GM21737 (cell line): Measurements from ENCODE around the gene GAB2.
"Not testable (repeated sequence)": the region's sequence is repeated elsewhere in the genome, so short reads cannot be mapped to it uniquely, and the experiment has no call there.

Experiments
- ATAC-seq: cut with Tn5 transposase; IDR thresholded peaks from one replicate; pipeline ENCODE4 v1.9.1; 2021; ENCODE audit warnings: mild to moderate bottlenecking, moderate library complexity; ENCODE audit not compliant: unreplicated experiment

The GAB2 gene

DNA sequence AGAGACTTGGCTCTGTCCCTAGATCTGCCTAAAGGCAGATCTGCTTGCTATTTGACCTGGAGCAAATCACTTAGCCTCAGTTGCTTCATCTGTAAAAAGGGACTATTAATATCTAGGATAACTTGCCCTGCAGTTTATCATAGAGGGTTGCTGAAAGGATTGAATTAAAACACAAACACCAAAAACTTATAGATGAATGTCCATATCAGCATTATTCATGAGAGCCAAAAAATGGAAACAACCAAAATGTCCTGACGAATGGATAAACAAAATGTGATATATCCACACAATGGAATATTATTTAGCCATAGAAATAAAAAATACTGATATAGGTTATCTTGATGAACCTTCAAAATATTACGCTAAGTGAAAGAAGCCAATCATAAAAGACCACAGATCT, 161.7 kb downstream of the GAB2 start:
- ATAC-seq = no peak

DNA sequence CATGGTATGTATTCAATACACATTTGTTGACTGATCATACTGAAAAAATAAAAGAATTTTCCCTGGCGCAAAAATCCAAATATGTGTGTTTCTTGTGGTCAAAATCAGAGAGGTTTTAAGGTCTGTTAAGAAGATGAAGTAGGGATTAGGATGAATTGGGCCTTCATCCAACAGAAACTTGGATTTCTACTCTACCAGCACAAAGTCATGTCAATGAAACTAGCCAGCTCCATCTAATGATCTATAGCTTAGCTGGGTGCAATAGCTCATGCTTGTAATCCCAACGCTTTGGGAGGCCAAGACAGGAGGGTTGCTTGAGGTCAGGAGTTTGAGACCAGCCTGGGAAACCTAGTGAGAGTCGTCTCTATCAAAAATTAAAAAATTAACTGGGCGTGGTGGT, 163.4 kb downstream of the GAB2 start:
- no peak for ATAC-seq

DNA sequence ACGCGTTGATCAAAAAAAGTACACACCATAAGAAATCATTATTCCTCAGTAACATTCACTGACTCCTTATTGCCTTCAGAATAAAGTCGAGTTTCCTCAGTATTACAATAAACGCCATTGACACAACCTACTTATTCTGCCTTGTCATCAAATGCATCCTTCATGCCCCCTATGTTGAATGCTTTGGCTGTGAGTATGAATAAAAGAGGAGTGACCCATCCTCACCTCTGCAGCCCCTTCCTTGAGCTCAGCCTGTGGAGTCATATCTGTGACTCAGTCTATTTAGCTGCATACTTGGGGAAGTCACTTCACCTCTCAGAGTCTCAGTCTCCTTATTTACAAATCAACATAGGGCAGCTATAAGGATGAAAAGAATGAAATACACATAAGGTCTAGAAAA, 163.8 kb downstream of the GAB2 start:
- no peak for ATAC-seq

DNA sequence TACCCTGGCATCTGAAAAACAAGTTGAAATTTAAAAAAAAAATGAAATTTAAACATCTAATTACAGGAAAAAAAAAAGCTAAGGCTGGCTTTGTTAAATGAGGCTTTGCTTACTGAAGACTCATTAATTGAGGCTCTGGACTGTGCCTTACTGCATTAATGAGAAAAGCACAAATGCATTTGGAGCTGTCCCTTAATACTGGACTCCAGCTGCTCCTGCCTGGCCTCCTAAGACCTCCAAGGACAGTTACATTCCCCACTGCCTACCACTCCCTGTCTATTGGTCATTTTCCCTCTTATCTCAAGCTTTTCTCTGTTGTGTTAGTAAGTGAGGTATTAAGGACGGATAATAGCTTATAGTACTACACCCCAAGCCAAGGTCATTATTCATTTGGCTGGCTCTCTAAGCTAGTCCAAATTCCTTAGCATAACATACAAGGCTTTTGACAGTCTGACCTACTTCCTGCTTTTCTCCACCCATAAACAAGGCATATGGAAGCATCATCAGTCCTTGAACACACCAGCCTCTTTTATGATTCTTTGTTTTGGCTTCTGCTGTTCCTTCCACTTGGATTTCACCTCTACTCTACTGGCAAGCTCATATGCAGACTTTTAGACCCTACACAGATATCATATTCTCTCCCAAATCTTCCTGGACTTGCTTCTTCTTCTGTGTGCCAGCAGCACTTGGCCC, 166.4 kb downstream of the GAB2 start:
- ATAC-seq = no peak

DNA sequence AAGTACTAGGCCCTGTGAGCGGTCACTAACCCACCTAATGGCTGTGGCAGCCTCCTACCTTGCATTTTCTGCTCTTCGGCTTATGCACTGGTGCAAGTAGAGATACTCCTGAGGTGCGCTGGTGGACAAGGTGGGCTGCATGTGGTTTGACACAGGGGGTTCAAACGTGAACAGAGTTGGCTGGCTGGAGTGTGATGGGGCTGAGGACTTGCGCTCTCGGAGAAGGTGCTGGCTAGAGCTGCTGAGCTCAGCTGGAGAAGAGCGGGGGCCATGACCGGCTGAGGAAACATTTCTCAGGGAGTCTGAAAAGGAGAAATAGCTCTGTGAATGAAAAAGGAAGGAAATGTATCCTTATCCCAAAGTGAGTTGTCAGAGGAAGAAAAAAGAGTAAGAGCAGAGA, 167.5 kb downstream of the GAB2 start:
- ATAC-seq = no peak

DNA sequence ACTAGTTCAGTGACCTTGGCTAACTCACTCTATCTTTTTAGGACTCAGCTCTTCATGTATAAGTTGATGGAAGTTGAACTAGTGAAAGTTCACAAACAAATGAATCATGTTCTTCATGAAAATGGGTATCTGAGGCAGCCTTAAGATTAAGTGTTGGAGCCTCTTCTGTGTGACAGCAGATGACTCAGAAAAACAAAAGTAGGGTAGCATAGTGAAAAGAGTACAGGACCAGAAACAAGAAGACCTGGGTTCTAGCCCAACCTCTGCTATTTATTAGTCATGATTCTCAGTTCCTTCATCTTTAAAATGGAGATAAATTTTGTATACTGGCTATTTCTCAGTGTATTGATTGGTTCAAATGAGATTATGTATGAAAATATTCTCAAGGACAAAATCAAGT, 168.7 kb downstream of the GAB2 start:
- no peak for ATAC-seq

DNA sequence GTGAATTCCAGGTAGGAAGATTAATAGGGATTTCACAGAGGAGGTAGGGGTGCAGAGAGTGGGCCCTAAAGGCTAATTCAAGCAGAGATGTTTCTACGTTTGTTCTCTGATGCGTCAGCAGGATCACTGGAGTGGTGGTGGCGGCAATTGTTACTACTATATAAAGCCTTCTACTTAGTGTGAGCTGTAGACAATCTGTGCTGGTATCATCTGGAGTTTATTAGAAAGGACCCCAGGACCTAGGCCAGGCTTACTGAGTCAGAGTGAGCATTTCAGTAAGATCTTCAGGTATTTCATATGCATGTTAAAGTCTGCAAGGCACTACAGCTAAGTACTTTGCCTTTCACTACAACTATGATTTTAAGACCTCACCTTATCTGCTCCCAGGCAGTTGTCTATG, 169.4 kb downstream of the GAB2 start:
- ATAC-seq = no peak

DNA sequence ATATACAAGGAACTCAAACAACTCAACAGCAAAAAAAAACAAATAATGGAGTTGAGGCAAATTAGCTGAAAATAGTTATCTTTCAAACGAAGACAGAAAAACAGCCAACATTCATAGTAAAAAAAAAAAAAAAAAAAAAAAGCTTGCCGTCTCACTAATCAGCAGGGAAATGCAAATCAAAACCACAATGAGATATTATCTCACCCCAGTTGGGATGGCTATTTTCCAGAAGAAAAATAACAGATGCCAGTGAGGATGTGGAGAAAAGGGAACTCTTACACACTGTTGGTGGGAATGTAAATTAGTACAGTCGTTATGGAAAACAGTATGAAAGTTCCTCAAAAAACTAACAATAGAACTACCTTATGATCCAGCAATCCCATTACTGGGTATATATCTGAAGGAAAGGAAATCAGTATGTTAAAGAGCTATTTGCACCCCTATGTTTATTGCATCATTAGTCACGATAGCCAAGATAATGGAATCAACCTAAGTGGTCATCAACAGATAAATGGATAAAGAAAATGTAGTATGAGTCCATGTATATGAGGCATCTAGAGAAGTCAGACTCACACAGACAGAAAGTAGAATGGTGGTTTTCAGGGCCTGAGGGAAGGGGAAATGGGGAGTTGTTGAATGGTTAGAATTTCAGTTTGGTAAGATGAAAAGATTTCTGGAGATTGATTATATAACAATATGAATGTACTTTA, 172.9 kb downstream of the GAB2 start:
- no peak for ATAC-seq

DNA sequence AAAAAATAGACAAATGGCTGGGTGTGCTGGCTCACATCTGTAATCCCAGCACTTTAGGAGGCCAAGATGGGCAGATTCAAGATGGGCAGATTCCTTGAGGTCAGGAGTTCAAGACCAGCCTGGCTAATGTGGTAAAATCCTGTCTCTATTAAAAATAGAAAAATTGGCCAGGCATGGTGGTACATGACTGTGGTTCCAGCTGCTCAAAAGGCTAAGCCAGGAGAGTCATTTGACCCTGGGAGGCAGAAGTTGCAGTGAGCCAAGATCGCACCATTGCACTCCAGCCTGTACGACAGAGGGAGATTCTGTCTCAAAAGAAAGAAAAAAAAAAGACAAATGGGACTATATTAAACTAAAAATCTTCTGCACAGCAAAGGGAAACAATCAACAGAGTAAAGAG, 173.5 kb downstream of the GAB2 start:
- ATAC-seq = no peak

DNA sequence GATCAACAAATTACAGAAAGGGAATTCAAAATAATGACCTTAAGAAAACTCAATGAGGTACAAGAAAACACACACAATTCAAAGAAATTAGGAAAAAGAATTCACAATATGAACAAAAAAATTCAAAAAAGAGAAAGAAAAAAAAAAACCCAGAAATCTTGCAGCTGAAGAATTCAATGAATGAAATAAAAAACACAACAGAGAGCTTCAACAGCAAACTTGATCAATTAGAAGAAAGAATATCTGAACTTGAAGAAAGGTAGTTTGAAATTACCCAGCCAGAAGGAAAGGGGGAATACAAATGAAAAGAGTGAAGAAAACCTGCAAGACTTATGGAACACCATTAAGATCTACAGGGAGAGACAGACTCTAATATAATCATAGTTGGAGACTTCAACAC, 176.1 kb downstream of the GAB2 start:
- ATAC-seq = no peak

DNA sequence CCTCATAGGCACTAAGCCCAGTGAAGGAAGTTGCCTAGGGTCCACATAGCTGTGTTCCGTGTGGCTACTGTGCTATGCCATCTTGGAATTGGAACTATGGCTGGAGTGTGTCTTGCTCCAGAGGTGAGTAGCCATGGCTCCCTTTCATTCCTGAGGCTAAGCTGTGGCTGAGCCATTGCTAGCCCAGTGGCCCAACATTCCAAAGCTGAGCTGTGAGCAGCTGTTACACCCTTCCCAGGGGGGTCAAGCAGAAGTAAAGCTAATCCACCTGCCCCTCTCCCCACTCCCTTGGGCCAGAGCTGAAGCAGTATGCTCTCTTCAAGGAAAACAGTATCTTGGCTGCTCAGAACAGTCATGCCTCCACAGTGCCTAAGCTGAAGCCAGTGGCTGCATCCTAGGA, 177.8 kb downstream of the GAB2 start:
- ATAC-seq = no peak

DNA sequence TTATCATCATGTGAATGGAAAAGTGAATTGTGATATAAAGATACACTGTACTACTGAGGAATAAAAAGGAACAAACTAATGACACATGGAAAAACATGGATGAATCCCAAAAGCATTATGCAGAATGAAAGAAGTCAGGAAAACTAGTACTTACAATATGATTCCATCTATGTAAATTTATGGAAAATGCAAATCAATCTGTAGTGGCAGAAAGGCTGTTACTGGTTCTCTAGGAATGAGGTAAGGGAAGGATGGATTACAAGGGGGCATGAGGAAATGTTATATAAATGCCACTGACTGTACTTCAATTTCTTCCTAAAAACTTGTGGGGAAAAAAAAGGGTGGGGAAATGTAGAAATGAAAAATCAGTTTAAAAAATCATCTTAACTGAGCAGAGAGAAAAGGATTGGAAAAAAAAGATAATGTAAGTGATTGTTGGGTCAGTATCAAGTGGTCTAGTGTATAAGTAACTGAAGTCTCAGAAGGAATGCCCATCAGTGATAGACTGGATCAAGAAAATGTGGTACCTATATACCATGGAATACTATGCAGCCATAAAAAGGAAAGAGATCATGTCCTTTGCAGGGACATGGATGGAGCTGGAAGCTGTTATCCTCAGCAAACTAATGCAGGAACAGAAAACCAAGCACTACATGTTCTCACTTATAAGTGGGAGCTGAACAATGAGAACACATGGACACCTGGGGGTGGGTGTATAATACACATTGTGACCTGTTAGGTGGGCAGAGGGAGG, 180.2 kb downstream of the GAB2 start:
- ATAC-seq = no peak

DNA sequence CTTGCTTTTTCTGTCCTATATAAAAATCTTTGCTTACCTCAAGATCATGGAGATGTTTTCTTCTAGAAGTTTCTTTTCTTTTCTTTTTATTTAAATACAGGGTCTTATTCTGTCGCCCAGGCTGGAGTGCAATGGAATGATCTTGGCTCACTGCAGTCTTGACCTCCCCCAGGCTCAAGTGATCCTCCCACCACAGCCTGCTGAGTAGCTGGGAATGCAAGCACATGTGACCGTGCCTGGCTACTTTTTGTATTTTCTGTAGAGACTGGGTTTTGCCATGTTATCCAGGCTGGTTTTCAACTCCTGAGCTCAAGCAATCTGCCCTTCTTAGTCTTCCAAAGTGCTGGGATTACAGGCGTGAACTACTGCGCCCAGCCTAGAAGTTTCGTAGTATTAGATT, 183.6 kb downstream of the GAB2 start:
- no peak for ATAC-seq

DNA sequence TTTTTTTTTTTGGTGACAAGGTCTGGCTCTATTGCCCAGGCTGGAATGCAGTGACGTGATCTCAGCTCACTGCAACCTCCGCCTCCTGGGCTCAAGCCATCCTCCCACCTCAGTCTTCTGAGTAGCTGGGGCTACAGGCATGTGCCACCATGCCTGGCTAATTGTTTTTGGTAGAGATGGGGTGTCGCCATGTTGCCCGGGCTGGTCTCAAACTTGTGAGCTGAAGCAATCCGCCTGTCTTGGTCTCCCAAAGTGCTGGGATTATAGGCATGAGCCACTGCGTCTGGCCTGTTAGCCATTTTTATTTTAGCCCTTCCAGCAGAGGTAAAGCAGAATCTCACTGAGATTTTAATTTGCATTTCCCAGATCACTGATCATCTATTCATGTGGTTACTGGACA, 184.6 kb downstream of the GAB2 start:
- not testable (repeated sequence) for ATAC-seq

DNA sequence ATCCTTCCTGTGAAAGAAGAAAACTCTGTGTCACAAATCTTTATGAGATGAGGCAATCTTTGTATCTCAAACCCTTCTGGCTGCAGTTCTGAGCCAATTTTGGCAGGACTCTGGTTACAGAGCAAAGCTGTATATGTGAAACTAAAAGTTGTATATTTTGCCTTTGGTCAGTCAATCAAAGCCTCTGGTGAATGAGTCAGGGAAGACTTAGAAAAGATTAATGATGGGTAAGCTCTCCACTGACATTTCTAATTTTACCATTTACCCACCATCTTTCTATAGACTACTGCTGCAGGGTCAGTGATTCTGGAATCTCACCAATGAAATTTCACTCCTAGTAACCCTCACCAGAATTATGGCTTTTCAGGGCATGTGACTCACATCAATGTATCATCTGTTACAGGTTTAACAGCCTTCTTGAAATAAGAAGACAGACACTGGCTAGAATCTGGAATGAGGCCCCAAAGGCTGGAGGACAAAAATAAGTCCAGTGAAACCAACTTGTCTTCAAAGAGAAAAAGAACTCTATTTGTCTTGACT, 185.6 kb downstream of the GAB2 start:
- ATAC-seq = no peak

DNA sequence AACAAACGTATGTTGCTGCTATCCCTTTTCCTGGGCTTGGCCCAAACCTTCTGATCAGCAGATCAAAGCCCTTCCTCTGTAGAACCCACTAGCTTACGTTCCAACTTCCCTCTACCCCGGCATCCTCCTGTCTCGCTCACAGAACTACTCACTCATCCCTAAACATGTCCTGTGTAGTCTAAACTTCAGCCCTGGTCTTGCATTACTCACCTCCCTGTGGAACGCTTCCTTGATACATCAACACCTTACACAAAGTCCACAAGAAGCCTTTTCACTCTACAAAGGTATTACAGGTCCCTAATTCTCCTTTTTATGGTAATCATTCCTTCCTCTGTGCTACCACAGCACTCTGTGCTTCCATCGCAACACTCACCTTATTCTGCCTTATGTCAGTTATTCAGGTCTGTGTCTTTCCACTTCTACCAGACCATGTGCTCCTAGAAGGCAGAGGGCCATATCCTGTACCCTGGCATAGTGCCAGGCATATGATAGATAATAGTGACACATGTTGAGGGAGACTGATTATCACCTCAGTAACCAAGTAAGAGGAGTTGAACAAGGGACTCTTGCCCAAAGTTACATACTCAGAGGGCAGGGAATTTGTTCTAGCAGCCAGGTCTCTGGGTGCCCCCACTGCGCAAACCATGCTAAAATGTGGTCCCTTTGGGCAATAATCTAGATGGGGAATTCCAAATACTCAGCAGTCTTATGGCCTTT, 187.3 kb downstream of the GAB2 start:
- no peak for ATAC-seq

DNA sequence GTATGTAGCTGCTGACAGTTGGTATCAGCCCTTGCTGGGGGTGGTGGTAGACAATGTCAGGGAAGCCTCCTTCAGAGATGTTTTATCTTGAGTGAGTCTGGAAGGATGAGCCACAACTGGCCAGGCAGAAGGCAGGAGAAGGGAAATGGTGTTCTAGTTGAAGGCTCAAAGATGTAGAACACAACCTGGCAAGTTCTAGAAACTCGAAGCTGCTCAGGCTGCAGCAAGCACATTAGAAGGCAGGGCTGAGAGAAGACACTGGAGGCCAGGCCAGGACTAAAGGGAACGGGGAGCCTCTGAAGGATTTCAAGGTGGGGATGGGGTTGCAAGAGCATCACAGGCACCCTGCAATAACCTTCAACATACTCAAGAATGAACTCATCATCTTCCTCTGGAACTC, 188.5 kb downstream of the GAB2 start:
- no peak for ATAC-seq

DNA sequence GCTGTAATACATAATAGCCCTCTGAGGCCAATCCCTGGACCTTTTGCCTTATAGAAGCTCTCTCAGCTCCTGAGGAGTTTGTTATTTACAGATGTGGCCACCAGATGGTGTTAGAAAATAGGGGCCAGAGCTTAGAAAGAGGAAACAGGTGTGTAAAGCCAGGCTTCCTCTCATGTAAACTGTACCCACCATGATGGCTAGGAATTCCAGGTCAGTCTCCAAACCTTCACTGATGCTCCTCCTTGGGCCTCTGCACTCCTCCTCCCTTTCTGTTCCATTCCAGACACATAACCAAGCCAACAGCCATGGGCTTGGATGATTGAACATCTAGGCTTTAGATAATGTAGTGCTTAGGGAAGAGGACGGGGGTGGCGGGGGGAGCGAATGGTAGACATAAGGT, 189.2 kb downstream of the GAB2 start:
- peak; percentile 39 for ATAC-seq

DNA sequence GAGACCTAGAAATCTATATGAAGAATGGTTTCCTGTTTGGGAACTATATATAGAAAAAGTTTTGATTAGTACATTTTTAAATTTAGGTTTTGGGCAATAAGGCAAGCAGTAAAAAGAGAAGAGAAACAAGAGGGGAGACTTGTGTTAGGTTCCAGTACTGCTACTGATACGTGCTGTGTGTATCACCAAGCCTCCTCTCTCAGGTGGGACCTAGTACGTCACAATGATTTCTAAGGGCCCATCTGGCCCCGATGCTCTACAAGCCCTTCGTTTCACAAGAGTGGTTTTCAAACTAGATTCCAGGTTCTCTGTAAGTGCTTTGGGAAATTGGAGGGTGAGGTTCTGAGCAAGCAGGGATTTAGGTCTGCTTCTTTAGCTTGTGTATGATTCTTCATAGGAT, 189.7 kb downstream of the GAB2 start:
- ATAC-seq = no peak

DNA sequence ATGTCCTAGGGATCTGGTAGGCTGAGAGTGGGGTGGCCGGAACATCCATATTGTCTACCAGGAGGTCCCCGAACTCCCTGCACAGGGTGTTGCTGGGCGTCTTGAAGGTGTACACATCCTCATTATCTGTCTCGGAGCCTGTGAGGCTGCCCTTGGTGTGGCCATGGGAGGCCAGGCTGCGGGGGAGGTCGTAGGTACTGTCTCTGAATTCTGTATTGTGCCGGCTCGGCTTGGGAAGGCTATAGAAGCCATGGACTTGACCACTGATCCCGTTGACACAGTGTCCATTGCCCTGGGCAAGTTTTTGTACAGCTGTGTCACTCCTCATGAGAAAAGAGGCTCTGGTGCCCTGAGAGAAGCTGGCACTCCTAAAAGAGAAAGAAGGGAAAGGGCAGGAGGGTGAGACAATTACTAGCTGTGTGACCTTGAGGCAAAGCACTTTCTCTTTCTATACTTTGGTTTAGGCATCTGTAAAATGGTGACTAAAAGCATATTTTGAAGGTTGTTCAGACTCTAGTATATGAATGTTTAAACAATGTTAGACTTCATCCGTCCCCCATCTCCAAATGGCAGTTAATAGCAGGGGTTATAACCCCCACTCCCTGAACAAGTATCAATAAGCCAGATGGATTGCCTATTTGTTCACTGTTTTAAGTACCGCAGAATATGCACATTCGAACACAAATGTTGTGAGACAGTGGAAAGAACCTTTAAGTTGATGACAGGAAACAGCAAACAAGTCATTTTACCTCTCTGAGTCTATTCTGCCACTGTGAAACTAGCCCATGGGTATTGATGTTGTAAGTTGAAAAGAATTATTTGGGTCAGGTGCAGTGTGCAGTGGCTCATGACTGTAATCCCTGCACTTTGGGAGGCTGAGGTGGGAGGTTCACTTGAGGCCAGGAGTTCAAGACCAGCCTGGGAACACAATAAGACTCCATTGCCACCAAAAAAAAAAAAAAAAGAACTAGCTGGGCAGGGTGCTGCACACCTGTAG, 190.6 kb downstream of the GAB2 start:
- no peak for ATAC-seq
